A549 (cell line): ENCODE data around the gene METTL16. TPM values are rescaled to one million over a fixed set of nuclear protein-coding genes. Genes with fewer than 3 reads are reported as not detected.

Experiments used
- ATAC-seq, 2 experiments: fragments of 200-7000 bp in 1 of 2; fragments of >200 bp in 1 of 2; cut with Nextera tagmentation in 1 of 2; cut with Tn5 transposase in 1 of 2; 3 replicates each; pipeline versions ENCODE4 v1.8.0 to v1.9.1; 2018 to 2020; ENCODE audit warnings: mild to moderate bottlenecking in 1 of 2, moderate library complexity in 1 of 2
- CTCF ChIA-PET: fragments of 300-600 bp; sonication (Branson Sonifier 250); formaldehyde crosslinking; extraction: SDS; loops from one replicate; lab custom pipeline; 2021; ENCODE audit warnings: antibody characterized with exemption, inconsistent platforms; lab: Yijun Ruan, JAX
- POLR2A ChIA-PET: fragments of 350-600 bp; formaldehyde crosslinking; extraction: SDS; loops from one replicate; lab custom pipeline; 2021; ENCODE audit warnings: antibody characterized with exemption, inconsistent platforms; lab: Yijun Ruan, JAX
- DNase-seq, 2 experiments: peaks; one replicate each; pipeline versions ENCODE4 v3.0.0 to v3.0.0-alpha.2; 2011 to 2016; ENCODE audit warnings: low read depth in 1 of 2, low spot score in 1 of 2
- FAIRE-seq: peaks from 2 replicates; lab custom pipeline; 2011; peaks lifted over from hg19 to GRCh38; lab: Jason Lieb, UNC
- H3K27ac ChIP-seq, 2 experiments: fragments of >200 bp; sonication (Bioruptor Twin); formaldehyde crosslinking; 3 replicates each; pipeline ENCODE4 v1.5.1; 2016 to 2017
- H3K4me1 ChIP-seq: fragments of >200 bp; sonication (Bioruptor Twin); formaldehyde crosslinking; 3 replicates; pipeline ENCODE4 v1.6.1; 2016
- H3K4me2 ChIP-seq: fragments of >200 bp; sonication (Bioruptor Twin); formaldehyde crosslinking; 3 replicates; pipeline ENCODE4 v1.6.1; 2016
- H3K4me3 ChIP-seq: fragments of >200 bp; sonication (Bioruptor Twin); formaldehyde crosslinking; 3 replicates; pipeline ENCODE4 v1.5.1; 2016
- H3K9me3 ChIP-seq: fragments of >200 bp; sonication (Bioruptor Twin); formaldehyde crosslinking; 3 replicates; pipeline ENCODE4 v1.6.1; 2016
- BHLHE40 ChIP-seq: IDR thresholded peaks from 2 replicates; pipeline ENCODE4 v1.6.1; 2012; ENCODE audit warnings: low read depth, low read length, inconsistent platforms
- E2F6 ChIP-seq: IDR thresholded peaks from 2 replicates; pipeline ENCODE4 v1.6.1; 2012; ENCODE audit warnings: low read depth, borderline replicate concordance
- EHF ChIP-seq: fragments of 250-450 bp; sonication (Bioruptor Pico); IDR thresholded peaks from 2 replicates; pipeline ENCODE4 v1.5.0; 2020; ENCODE audit warnings: mild to moderate bottlenecking
- EP300 ChIP-seq, 2 experiments: fragments of >200 bp; sonication (Bioruptor Twin); formaldehyde crosslinking; IDR thresholded peaks; 2 replicates in 1 of 2; 3 replicates in 1 of 2; pipeline ENCODE4 v1.6.1; 2016 to 2017
- FOSB ChIP-seq: fragments of 250-450 bp; sonication (Bioruptor Pico); IDR thresholded peaks from 2 replicates; pipeline ENCODE4 v1.5.0; 2020; ENCODE audit warnings: mild to moderate bottlenecking, moderate library complexity
- FOSL2 ChIP-seq, 2 experiments: fragments of 450-650 bp in 1 of 2; fragments of >200 bp in 1 of 2; sonication (Bioruptor Twin) in 1 of 2; formaldehyde crosslinking; IDR thresholded peaks; 2 replicates each; pipeline versions ENCODE4 v1.5.0 to v1.6.1; 2016 to 2020; ENCODE audit warnings: mild to moderate bottlenecking in 1 of 2, moderate library complexity in 1 of 2
- FOXS1 ChIP-seq: fragments of 250-450 bp; sonication (Bioruptor Pico); IDR thresholded peaks from 2 replicates; pipeline ENCODE4 v1.5.0; 2020; ENCODE audit warnings: mild to moderate bottlenecking, moderate library complexity
- GATA3 ChIP-seq: IDR thresholded peaks from 2 replicates; pipeline ENCODE4 v1.6.1; 2012; ENCODE audit warnings: borderline replicate concordance
- HDAC2 ChIP-seq: fragments of 200-600 bp; sonication (generic); IDR thresholded peaks from 2 replicates; pipeline ENCODE4 v1.6.1; 2016
- HOXB13 ChIP-seq: fragments of 250-450 bp; sonication (Bioruptor Pico); IDR thresholded peaks from 2 replicates; pipeline ENCODE4 v1.5.0; 2020; ENCODE audit warnings: low read depth, mild to moderate bottlenecking, moderate library complexity
- MAFK ChIP-seq: fragments of 450-650 bp; IDR thresholded peaks from 2 replicates; pipeline ENCODE4 v1.6.1; 2014; ENCODE audit not compliant: partially characterized antibody
- MAZ ChIP-seq: fragments of 150-350 bp; IDR thresholded peaks from 2 replicates; pipeline ENCODE4 v1.6.1; 2014; ENCODE audit warnings: antibody characterized with exemption, low read depth, low read length, borderline replicate concordance
- MYC ChIP-seq: IDR thresholded peaks from 2 replicates; pipeline ENCODE4 v1.6.1; 2012; ENCODE audit warnings: mild to moderate bottlenecking, inconsistent platforms, low read length, improper control_type of control experiment, borderline replicate concordance
- NFE2L2 ChIP-seq: fragments of 150-350 bp; conservative IDR thresholded peaks from 2 replicates; pipeline ENCODE4 v1.6.1; 2014; ENCODE audit warnings: low read length
- NPAS2 ChIP-seq: fragments of 250-450 bp; sonication (Bioruptor Pico); IDR thresholded peaks from 2 replicates; pipeline ENCODE4 v1.8.0; 2022; ENCODE audit warnings: mild to moderate bottlenecking, moderate library complexity, borderline replicate concordance
- PBX3 ChIP-seq: IDR thresholded peaks from 2 replicates; pipeline ENCODE4 v1.6.1; 2012
- RAD21 ChIP-seq, 2 experiments: fragments of >200 bp in 1 of 2; sonication (Bioruptor Twin) in 1 of 2; formaldehyde crosslinking in 1 of 2; IDR thresholded peaks in 1 of 2; conservative IDR thresholded peaks in 1 of 2; 2 replicates in 1 of 2; 3 replicates in 1 of 2; pipeline ENCODE4 v1.6.1; 2012 to 2018; ENCODE audit warnings: inconsistent platforms in 1 of 2
- RCOR1 ChIP-seq: fragments of 150-350 bp; IDR thresholded peaks from 2 replicates; pipeline ENCODE4 v1.6.1; 2014; ENCODE audit warnings: antibody characterized with exemption, low read length, low read depth
- RFX5 ChIP-seq: fragments of 450-650 bp; IDR thresholded peaks from 2 replicates; pipeline ENCODE4 v1.7.1; 2014; ENCODE audit warnings: antibody characterized with exemption, mild to moderate bottlenecking, moderate library complexity
- TP53 ChIP-seq: fragments of 250-450 bp; sonication (Bioruptor Pico); IDR thresholded peaks from 2 replicates; pipeline ENCODE4 v1.5.0; 2021; ENCODE audit warnings: mild to moderate bottlenecking, moderate library complexity
- ZC3H11A ChIP-seq: fragments of 450-650 bp; IDR thresholded peaks from 2 replicates; pipeline ENCODE4 v1.6.1; 2014; ENCODE audit warnings: antibody characterized with exemption, mild to moderate bottlenecking
- ZNF302 ChIP-seq: fragments of 250-450 bp; sonication (Bioruptor Pico); IDR thresholded peaks from 2 replicates; pipeline ENCODE4 v1.9.0; 2021; ENCODE audit warnings: inconsistent platforms, mild to moderate bottlenecking, moderate library complexity
- ZSCAN20 ChIP-seq: fragments of 250-450 bp; sonication (Bioruptor Pico); IDR thresholded peaks from 2 replicates; pipeline ENCODE4 v1.8.0; 2022; ENCODE audit warnings: mild to moderate bottlenecking, moderate library complexity
- WGBS: methylation state at CpG from one replicate; pipeline ENCODE4 v1.1.6; 2017; ENCODE audit errors: missing lambda C conversion rate; 5-methylcytosine and 5-hydroxymethylcytosine counted together
- polyA plus RNA-seq, 4 experiments: library from polyadenylated mRNA; depleted of rRNA in 3 of 4; stranded (reverse); fragments of >200 nt; fragmentation: RNase III in 1 of 4; extraction: RNeasy Plus Mini Kit Qiagen cat#74134 plus additional on column Dnase treatment in 1 of 4; gene quantifications; 2 replicates in 3 of 4; 3 replicates in 1 of 4; pipeline ENCODE4 v1.2.3, GENCODE V29; 2011 to 2017

Gene METTL16
- polyA plus RNA-seq, 2 of the 4 experiments (the other 2 are of a cell fraction): 26.5 to 58.0 TPM

- no peak for TF ChIP-seq RCOR1
- no peak for TF ChIP-seq MYC
- TF ChIP-seq FOXS1 (CRISPR knock-in tag): no peak; the same call in 1 of the 2 replicates
- peak; percentile 36; the same call in 1 of the 2 replicates for TF ChIP-seq PBX3
- TF ChIP-seq E2F6: no peak
- no peak for TF ChIP-seq MAFK
- TF ChIP-seq ZNF302 (CRISPR knock-in tag): no peak
- no peak; the same call in 1 of the 2 replicates for TF ChIP-seq RFX5
- no peak for TF ChIP-seq GATA3
- no peak for TF ChIP-seq NPAS2
- no peak for TF ChIP-seq BHLHE40
- TF ChIP-seq MAZ: no peak; the same call in 1 of the 2 replicates
- no peak for TF ChIP-seq HDAC2
- TF ChIP-seq FOSL2 (IDR thresholded peaks at IDR 0.05): no peak
- no peak for TF ChIP-seq FOSL2 (CRISPR knock-in tag; IDR thresholded peaks at IDR 0.05)
- no peak; a peak in 1 of 5 replicates for TF ChIP-seq EP300 (IDR thresholded peaks at IDR 0.05)
- no peak for TF ChIP-seq NFE2L2
- TF ChIP-seq ZC3H11A: no peak
- no peak for TF ChIP-seq TP53
Measured at GRCh38 chr17:2396568-2397246, 115.0 kb downstream of the METTL16 start (continued).

- POLR2A ChIA-PET: interaction anchor here (0.5 kb wide), 1 partner anchor 53 kb away, joined by 3 read pairs; no protein-coding TSS in a partner anchor
- Histone ChIP-seq H3K9me3 (no peaks in the 10 kb centered on the region), H3K4me3 (peak overlapping the region; percentile 42), H3K27ac (peak overlapping the region; percentile 95 to 97), H3K4me2 (peak overlapping the region; percentile 99), H3K4me1 (peaks cover 56% of the 10 kb centered on the region)
- TF ChIP-seq ZC3H11A (no peak), RAD21 (conservative IDR thresholded peaks at IDR 0.05 in 1 of 2, IDR thresholded peaks at IDR 0.05 in 1 of 2) (no peak), ZSCAN20 (no peak), HOXB13 (CRISPR knock-in tag) (no peak), FOXS1 (CRISPR knock-in tag) (0 out of 2 replicates have a peak, but pooled peaks have one; percentile 23), TP53 (peak; percentile 60; the same call in 1 of the 2 replicates), FOSB (CRISPR knock-in tag) (0 out of 2 replicates have a peak, but pooled peaks have one; percentile 77), EHF (0 out of 2 replicates have a peak, but pooled peaks have one; percentile 6)
- WGBS: 35% methylated on average over 7 of the region's 7 CpGs
- CTCF ChIA-PET: interaction anchor here (1.0 to 24.9 kb wide), 4 partner anchors 11 to 29 kb away, joined by 3 to 1099 read pairs (median 10); partner anchors contain the start of gene MNT
- ATAC-seq (no peak), DNase-seq (no peak), FAIRE-seq (no peak)
Measured at GRCh38 chr17:2396192-2396567, 115.5 kb downstream of the METTL16 start.
